ENCODE data around the gene MAP3K15.

DNA sequence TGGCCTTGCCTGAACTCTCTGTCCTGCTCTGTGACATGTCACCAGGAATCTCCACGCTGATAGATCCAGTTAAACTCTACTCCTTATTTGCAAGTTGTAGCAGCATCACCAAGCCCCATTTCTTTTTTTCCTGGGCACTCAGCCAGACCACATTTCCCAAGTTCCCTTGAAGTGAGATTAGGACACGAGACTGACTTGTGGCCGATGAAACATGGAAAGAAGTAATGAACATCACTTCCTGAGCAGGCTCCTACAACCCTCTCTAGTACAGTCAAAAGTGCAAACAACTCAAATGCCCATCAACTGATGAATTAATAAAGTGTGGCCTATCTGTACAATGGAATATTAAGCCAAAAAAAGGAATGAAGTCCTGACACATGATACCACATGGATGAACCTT, 74.6 kb downstream of the MAP3K15 start:
- TF ChIP-seq, protein P1, sequence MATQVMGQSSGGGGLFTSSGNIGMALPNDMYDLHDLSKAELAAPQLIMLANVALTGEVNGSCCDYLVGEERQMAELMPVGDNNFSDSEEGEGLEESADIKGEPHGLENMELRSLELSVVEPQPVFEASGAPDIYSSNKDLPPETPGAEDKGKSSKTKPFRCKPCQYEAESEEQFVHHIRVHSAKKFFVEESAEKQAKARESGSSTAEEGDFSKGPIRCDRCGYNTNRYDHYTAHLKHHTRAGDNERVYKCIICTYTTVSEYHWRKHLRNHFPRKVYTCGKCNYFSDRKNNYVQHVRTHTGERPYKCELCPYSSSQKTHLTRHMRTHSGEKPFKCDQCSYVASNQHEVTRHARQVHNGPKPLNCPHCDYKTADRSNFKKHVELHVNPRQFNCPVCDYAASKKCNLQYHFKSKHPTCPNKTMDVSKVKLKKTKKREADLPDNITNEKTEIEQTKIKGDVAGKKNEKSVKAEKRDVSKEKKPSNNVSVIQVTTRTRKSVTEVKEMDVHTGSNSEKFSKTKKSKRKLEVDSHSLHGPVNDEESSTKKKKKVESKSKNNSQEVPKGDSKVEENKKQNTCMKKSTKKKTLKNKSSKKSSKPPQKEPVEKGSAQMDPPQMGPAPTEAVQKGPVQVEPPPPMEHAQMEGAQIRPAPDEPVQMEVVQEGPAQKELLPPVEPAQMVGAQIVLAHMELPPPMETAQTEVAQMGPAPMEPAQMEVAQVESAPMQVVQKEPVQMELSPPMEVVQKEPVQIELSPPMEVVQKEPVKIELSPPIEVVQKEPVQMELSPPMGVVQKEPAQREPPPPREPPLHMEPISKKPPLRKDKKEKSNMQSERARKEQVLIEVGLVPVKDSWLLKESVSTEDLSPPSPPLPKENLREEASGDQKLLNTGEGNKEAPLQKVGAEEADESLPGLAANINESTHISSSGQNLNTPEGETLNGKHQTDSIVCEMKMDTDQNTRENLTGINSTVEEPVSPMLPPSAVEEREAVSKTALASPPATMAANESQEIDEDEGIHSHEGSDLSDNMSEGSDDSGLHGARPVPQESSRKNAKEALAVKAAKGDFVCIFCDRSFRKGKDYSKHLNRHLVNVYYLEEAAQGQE (IDR thresholded peaks at IDR 0.05; ENCODE audit: insufficient read depth in 1 of 2, low read depth in 2 of 2, low read length in 2 of 2), result no peak
- TF ChIP-seq TAF1 (IDR thresholded peaks at IDR 0.05; ENCODE audit: borderline replicate concordance, insufficient read depth, low read length) (no peak), POLR2AphosphoS5 (IDR thresholded peaks at IDR 0.05; ENCODE audit: low read depth, low read length) (no peak)
